HG02981 (cell line): ENCODE data around the gene COLGALT1.

Experiments
- ATAC-seq: cut with Tn5 transposase; IDR thresholded peaks from one replicate; pipeline ENCODE4 v1.9.1; 2021; ENCODE audit warnings: mild to moderate bottlenecking, moderate library complexity; ENCODE audit not compliant: unreplicated experiment

COLGALT1 gene

GRCh38 chr19:17617807-17618192, 62.4 kb downstream of the COLGALT1 start:
- no peak for ATAC-seq

- ATAC-seq = no peak
Observed at GRCh38 chr19:17618281-17618903, 62.9 kb downstream of the COLGALT1 start.

GRCh38 chr19:17618936-17619335, 63.5 kb downstream of the COLGALT1 start:
- ATAC-seq = no peak

- no peak for ATAC-seq
Observed at GRCh38 chr19:17620696-17621095, 65.2 kb downstream of the COLGALT1 start.

- ATAC-seq = no peak
Observed at GRCh38 chr19:17623224-17623935, 67.9 kb downstream of the COLGALT1 start.

- no peak for ATAC-seq
Observed at GRCh38 chr19:17624314-17624991, 69.0 kb downstream of the COLGALT1 start.

- ATAC-seq = no peak
Observed at GRCh38 chr19:17625043-17625442, 69.6 kb downstream of the COLGALT1 start.

- no peak for ATAC-seq
Observed at GRCh38 chr19:17625980-17626379, 70.5 kb downstream of the COLGALT1 start.

- ATAC-seq = no peak
Observed at GRCh38 chr19:17626456-17627015, 71.1 kb downstream of the COLGALT1 start.

- no peak for ATAC-seq
Observed at GRCh38 chr19:17627161-17627560, 71.7 kb downstream of the COLGALT1 start.

GRCh38 chr19:17627921-17628320, 72.5 kb downstream of the COLGALT1 start:
- ATAC-seq = no peak

- no peak for ATAC-seq
Observed at GRCh38 chr19:17629760-17630159, 74.3 kb downstream of the COLGALT1 start.

GRCh38 chr19:17632577-17632976, 77.1 kb downstream of the COLGALT1 start:
- ATAC-seq = no peak
